ENCODE measurements around the gene KCNQ4. TPM values are rescaled to one million over a fixed set of nuclear protein-coding genes. Genes with fewer than 3 reads are reported as not detected.

KCNQ4 gene
- total RNA-seq, 2 donors from 2014 or later: 1.8 to 1.9 TPM

- no peak overlapping the region for H3K4me3 ChIP-seq
- no peak overlapping the region for H3K27ac ChIP-seq
- TF ChIP-seq, protein P1, sequence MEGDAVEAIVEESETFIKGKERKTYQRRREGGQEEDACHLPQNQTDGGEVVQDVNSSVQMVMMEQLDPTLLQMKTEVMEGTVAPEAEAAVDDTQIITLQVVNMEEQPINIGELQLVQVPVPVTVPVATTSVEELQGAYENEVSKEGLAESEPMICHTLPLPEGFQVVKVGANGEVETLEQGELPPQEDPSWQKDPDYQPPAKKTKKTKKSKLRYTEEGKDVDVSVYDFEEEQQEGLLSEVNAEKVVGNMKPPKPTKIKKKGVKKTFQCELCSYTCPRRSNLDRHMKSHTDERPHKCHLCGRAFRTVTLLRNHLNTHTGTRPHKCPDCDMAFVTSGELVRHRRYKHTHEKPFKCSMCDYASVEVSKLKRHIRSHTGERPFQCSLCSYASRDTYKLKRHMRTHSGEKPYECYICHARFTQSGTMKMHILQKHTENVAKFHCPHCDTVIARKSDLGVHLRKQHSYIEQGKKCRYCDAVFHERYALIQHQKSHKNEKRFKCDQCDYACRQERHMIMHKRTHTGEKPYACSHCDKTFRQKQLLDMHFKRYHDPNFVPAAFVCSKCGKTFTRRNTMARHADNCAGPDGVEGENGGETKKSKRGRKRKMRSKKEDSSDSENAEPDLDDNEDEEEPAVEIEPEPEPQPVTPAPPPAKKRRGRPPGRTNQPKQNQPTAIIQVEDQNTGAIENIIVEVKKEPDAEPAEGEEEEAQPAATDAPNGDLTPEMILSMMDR (IDR thresholded peaks at IDR 0.05): no peak
- intact Hi-C loops (cut with DNase I): no loop called here
- H3K9me3 ChIP-seq: no peaks in the 10 kb centered on the region
- no peaks in the 10 kb centered on the region for H3K27me3 ChIP-seq
- DNase-seq: no peak
- no peak overlapping the region for H3K9ac ChIP-seq (ENCODE audit: low read depth in 2 of 2, low read length in 2 of 2)
- no peaks in the 10 kb centered on the region for H3K36me3 ChIP-seq
- H3K4me1 ChIP-seq: no peaks in the 10 kb centered on the region
Measured at GRCh38 chr1:40763742-40764532, 19.6 kb upstream of the KCNQ4 start.

- Histone ChIP-seq H3K4me1 (no peaks in the 10 kb centered on the region), H3K9me3 (no peaks in the 10 kb centered on the region), H3K27ac (no peak overlapping the region), H3K27me3 (no peaks in the 10 kb centered on the region), H3K4me3 (no peak overlapping the region), H3K9ac (ENCODE audit: low read depth in 2 of 2, low read length in 2 of 2) (no peak overlapping the region), H3K36me3 (no peaks in the 10 kb centered on the region)
- intact Hi-C loops (cut with DNase I): no loop called here
- TF ChIP-seq, protein P1 (IDR thresholded peaks at IDR 0.05): no peak
- no peak for DNase-seq
Measured at GRCh38 chr1:40764981-40765380, 18.6 kb upstream of the KCNQ4 start.

DNA sequence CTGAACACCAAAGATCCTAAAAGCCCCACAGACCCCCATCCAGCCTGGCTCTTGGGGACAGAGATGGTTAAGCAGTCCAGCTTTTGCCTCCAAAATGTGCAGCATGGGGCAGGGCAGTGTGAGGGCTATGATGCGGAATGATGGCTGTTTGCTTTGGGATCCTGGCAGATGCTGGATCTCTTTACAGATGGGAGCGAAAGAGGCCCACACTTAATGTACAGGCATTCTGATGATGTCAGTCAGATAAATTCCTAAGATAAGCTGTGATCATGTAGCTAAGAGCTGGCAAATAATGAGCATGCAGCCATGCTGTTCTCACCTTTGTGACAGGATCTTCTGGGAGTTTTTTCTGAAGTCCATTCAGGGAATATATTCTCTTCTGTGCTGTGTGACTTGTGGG, 17.6 kb upstream of the KCNQ4 start:
- intact Hi-C loops (cut with DNase I): no loop called here
- DNase-seq: no peak
- TF ChIP-seq, protein P1 (IDR thresholded peaks at IDR 0.05): no peak
- no peak overlapping the region for H3K9ac ChIP-seq (ENCODE audit: low read depth in 2 of 2, low read length in 2 of 2)
- H3K4me3 ChIP-seq: no peak overlapping the region
- H3K4me1 ChIP-seq: no peaks in the 10 kb centered on the region
- no peak overlapping the region for H3K27ac ChIP-seq
- H3K9me3 ChIP-seq: no peaks in the 10 kb centered on the region
- no peaks in the 10 kb centered on the region for H3K27me3 ChIP-seq
- no peaks in the 10 kb centered on the region for H3K36me3 ChIP-seq

DNA sequence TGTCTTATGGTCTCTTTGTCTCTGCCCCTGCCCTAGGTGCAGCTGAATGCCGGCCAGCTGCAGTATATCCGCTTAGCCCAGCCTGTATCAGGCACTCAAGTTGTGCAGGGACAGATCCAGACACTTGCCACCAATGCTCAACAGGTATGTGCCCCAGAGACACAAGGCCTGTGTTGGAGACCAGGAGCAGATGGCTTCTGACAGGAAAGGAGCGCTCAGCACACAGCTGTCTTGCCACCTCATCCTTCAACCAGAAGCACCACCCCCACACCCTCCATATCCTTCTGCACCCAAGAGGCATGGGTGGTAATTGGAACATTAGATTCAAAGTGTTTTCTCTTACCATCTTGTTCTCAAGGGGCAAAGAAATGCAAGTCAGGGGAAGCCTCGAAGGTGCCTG, 17.0 kb upstream of the KCNQ4 start:
- TF ChIP-seq, protein P1 (IDR thresholded peaks at IDR 0.05): no peak
- Histone ChIP-seq H3K4me1 (no peaks in the 10 kb centered on the region), H3K9ac (ENCODE audit: low read depth in 2 of 2, low read length in 2 of 2) (no peak overlapping the region), H3K4me3 (no peak overlapping the region), H3K9me3 (no peaks in the 10 kb centered on the region), H3K27ac (no peak overlapping the region), H3K27me3 (no peaks in the 10 kb centered on the region), H3K36me3 (no peaks in the 10 kb centered on the region)
- no peak for DNase-seq
- intact Hi-C loops (cut with DNase I): no loop called here

DNA sequence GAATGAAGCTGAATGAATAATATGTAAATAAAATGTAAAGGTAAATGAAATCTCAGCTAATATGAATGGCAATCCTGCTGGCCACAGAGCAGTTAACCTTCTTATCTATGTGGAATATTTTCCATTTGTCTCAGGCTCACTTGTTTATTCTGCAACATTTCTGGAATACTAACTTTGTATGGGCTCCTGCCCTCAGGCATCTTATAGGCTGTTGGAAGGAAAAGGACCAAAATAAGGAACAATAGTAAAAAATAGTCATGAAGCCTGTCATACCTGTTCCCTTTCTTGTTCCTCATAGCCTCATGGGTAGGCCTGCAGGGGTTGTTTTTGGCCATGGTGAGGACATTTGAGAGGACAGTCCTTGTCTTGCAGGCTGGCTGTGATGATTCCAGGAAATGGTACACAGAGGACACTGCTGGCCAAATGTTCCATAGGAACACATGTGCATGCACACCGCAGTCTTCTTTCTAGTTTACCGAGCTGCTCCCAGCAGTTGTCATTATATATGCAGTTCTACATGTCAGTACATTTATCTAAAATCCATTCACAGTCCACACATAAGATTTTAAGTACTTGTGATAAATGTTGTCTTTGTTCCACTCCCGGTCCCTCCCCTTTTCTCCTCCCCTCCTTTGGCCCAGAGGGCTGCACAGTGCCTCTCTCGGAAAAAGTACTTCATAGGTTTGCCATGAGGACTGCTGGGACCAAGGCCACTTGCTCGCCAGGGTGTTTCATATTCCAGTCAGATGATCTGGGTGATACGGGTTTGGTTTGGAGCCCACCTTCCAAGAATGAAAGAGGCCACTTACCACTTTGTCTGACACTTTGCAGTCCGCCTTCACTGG, 15.2 kb upstream of the KCNQ4 start:
- TF ChIP-seq, protein P1 (IDR thresholded peaks at IDR 0.05): no peak
- Histone ChIP-seq H3K9ac (ENCODE audit: low read depth in 2 of 2, low read length in 2 of 2) (no peak overlapping the region), H3K36me3 (no peaks in the 10 kb centered on the region), H3K27me3 (no peaks in the 10 kb centered on the region), H3K4me3 (no peak overlapping the region), H3K27ac (no peak overlapping the region), H3K9me3 (no peaks in the 10 kb centered on the region), H3K4me1 (no peaks in the 10 kb centered on the region)
- intact Hi-C loops (cut with DNase I): no loop called here
- no peak for DNase-seq

Data from colonic mucosa (tissue), 4 donors.